OCI-LY7 (cell line): ENCODE measurements around the gene CRAMP1. TPM values are rescaled to one million over a fixed set of nuclear protein-coding genes. Genes with fewer than 3 reads are reported as not detected.

Experiments used
- BruUV-seq: library from RNA; stranded (reverse); fragments of 400-500 nt; replicated peaks from 2 replicates; lab custom pipeline; 2021; lab: Mats Ljungman, UMichigan
- CTCF ChIA-PET: fragments of 300-600 bp; sonication (Branson Sonifier 250); formaldehyde crosslinking; loops from one replicate; lab custom pipeline; 2022; ENCODE audit warnings: antibody characterized with exemption; ENCODE audit not compliant: unreplicated experiment; lab: Charles Lee
- POLR2A ChIA-PET: fragments of 300-600 bp; sonication (Branson Sonifier 250); formaldehyde crosslinking; loops from one replicate; lab custom pipeline; 2022; ENCODE audit warnings: antibody characterized with exemption; lab: Charles Lee
- DNase-seq: peaks from one replicate; pipeline ENCODE4 v3.0.0-alpha.2; 2015; ENCODE audit warnings: low spot score
- H2AFZ ChIP-seq: fragments of 200-600 bp; sonication (generic), shearing (Covaris generic); 2 replicates; pipeline ENCODE4 v1.6.1; 2014; ENCODE audit warnings: mild to moderate bottlenecking, antibody characterized with exemption, low read length, moderate library complexity
- H3K27ac ChIP-seq: fragments of 200-600 bp; sonication (generic); 2 replicates; pipeline ENCODE4 v1.5.1; 2014; ENCODE audit warnings: mixed run types, low read depth, mild to moderate bottlenecking, moderate library complexity, low read length, inconsistent platforms; ENCODE audit not compliant: poor library complexity, severe bottlenecking
- H3K36me3 ChIP-seq: fragments of 200-600 bp; sonication (generic); 2 replicates; pipeline ENCODE4 v1.6.1; 2014; ENCODE audit warnings: mild to moderate bottlenecking, antibody characterized with exemption, low read length, moderate library complexity, mixed read lengths; ENCODE audit not compliant: insufficient read depth
- H3K4me1 ChIP-seq: fragments of 200-600 bp; sonication (generic); 2 replicates; pipeline ENCODE4 v1.5.1; 2014; ENCODE audit warnings: mild to moderate bottlenecking, low read length; ENCODE audit not compliant: insufficient read depth, poor library complexity, severe bottlenecking
- H3K4me2 ChIP-seq: fragments of 200-600 bp; sonication (generic); 2 replicates; pipeline ENCODE4 v1.6.1; 2014; ENCODE audit warnings: mild to moderate bottlenecking, low read length
- H3K4me3 ChIP-seq: fragments of 200-600 bp; sonication (generic); 2 replicates; pipeline ENCODE4 v1.5.1; 2014; ENCODE audit warnings: mild to moderate bottlenecking, low read depth, low read length; ENCODE audit not compliant: poor library complexity, severe bottlenecking
- H3K79me2 ChIP-seq: fragments of 200-600 bp; sonication (generic); 2 replicates; pipeline ENCODE4 v1.6.1; 2016; ENCODE audit warnings: low read depth, mild to moderate bottlenecking, low read length, moderate library complexity, mixed read lengths; ENCODE audit not compliant: insufficient read depth
- H3K9me2 ChIP-seq: fragments of 200-600 bp; sonication (generic); 2 replicates; pipeline ENCODE4 v1.6.1; 2016; ENCODE audit warnings: mild to moderate bottlenecking, low read length, mixed read lengths; ENCODE audit not compliant: insufficient read depth
- H3K9me3 ChIP-seq: fragments of 200-600 bp; sonication (generic); 2 replicates; pipeline ENCODE4 v1.6.1; 2014; ENCODE audit warnings: mild to moderate bottlenecking, mixed run types, low read length, mixed read lengths
- H4K20me1 ChIP-seq: fragments of 200-600 bp; sonication (generic); 2 replicates; pipeline ENCODE4 v1.6.1; 2014; ENCODE audit warnings: mild to moderate bottlenecking, antibody characterized with exemption, low read length, moderate library complexity, mixed read lengths; ENCODE audit not compliant: insufficient read depth
- EZH2phosphoT487 ChIP-seq: fragments of 200-600 bp; sonication (generic); IDR thresholded peaks from 2 replicates; pipeline ENCODE4 v1.6.1; 2018; ENCODE audit warnings: low read depth, borderline replicate concordance, mild to moderate bottlenecking, mixed run types, antibody characterized with exemption, low read length, moderate library complexity, mixed read lengths
- intact Hi-C: fragments of 100-400 bp; cut with micrococcal nuclease; formaldehyde crosslinking; loops from one replicate; pipeline ENCODE4 v1.10.0; 2022; ENCODE audit not compliant: unreplicated experiment
- total RNA-seq, 2 experiments: library from RNA; depleted of rRNA in 1 of 2; stranded (reverse); fragments of >200 nt in 1 of 2; shearing (Covaris generic) in 1 of 2; gene quantifications; 2 replicates each; pipeline ENCODE4 v1.2.3, GENCODE V29; 2014 to 2022
- TF ChIP-seq, protein P1 (sequence below): fragments of 200-600 bp; sonication (generic); conservative IDR thresholded peaks from 2 replicates; pipeline ENCODE4 v1.5.1; 2014; ENCODE audit warnings: mild to moderate bottlenecking, antibody characterized with exemption, low read length, moderate library complexity, mixed read lengths

Gene CRAMP1
- total RNA-seq, 2 experiments from 2014 or later, result 10.5 to 33.6 TPM

- POLR2A ChIA-PET, result no interaction called here
- no TSS peak for BruUV-seq
- Histone ChIP-seq H2AFZ (no peak overlapping the region), H3K36me3 (peaks cover 93% of the 10 kb centered on the region), H3K27ac (no peak overlapping the region), H3K4me3 (no peak overlapping the region), H3K9me2 (no peaks in the 10 kb centered on the region), H3K4me2 (no peak overlapping the region), H4K20me1 (no peaks in the 10 kb centered on the region), H3K9me3 (no peaks in the 10 kb centered on the region), H3K79me2 (no peaks in the 10 kb centered on the region), H3K4me1 (no peaks in the 10 kb centered on the region)
- intact Hi-C loops, result no loop called here
- no peak for DNase-seq
- CTCF ChIA-PET, result no interaction called here
- TF ChIP-seq, protein P1, sequence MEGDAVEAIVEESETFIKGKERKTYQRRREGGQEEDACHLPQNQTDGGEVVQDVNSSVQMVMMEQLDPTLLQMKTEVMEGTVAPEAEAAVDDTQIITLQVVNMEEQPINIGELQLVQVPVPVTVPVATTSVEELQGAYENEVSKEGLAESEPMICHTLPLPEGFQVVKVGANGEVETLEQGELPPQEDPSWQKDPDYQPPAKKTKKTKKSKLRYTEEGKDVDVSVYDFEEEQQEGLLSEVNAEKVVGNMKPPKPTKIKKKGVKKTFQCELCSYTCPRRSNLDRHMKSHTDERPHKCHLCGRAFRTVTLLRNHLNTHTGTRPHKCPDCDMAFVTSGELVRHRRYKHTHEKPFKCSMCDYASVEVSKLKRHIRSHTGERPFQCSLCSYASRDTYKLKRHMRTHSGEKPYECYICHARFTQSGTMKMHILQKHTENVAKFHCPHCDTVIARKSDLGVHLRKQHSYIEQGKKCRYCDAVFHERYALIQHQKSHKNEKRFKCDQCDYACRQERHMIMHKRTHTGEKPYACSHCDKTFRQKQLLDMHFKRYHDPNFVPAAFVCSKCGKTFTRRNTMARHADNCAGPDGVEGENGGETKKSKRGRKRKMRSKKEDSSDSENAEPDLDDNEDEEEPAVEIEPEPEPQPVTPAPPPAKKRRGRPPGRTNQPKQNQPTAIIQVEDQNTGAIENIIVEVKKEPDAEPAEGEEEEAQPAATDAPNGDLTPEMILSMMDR, result no peak
- no peak for TF ChIP-seq EZH2phosphoT487
Observed at GRCh38 chr16:1667916-1668315, 55.8 kb downstream of the CRAMP1 start.

- Histone ChIP-seq H3K79me2 (no peaks in the 10 kb centered on the region), H3K9me2 (no peaks in the 10 kb centered on the region), H3K4me3 (no peak overlapping the region), H4K20me1 (no peaks in the 10 kb centered on the region), H3K36me3 (peaks cover 88% of the 10 kb centered on the region), H3K27ac (no peak overlapping the region), H3K4me1 (no peaks in the 10 kb centered on the region), H2AFZ (no peak overlapping the region), H3K4me2 (no peak overlapping the region), H3K9me3 (no peaks in the 10 kb centered on the region)
- POLR2A ChIA-PET, result no interaction called here
- CTCF ChIA-PET, result no interaction called here
- DNase-seq, result no peak
- no TSS peak for BruUV-seq
- intact Hi-C loops, result no loop called here
- TF ChIP-seq, protein P1, result no peak
- no peak for TF ChIP-seq EZH2phosphoT487
Observed at GRCh38 chr16:1668612-1669319, 56.6 kb downstream of the CRAMP1 start.

DNA sequence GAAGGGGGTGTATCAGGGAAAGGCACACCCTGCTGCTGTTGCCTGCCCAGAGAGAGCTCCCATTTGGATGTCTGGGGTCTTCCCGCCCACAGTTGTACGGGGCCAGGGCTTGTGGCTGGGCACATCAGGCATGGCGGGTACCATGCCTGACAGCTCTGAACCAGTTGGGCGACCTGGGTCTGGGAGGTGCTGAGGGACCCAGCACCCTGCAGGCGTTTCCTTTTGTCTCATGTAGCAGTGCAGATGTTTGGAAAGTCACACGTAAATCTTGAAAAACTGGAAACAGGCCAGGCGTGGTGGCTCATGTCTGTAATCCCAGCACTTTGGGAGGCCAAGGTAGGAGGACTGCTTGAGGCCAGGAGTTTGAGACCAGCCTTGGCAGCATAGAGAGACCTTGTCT lies 57.5 kb downstream of the CRAMP1 start:
- no peak for TF ChIP-seq EZH2phosphoT487
- TF ChIP-seq, protein P1, result no peak
- BruUV-seq, result no TSS peak
- no peaks in the 10 kb centered on the region for H3K4me1 ChIP-seq
- peaks cover 90% of the 10 kb centered on the region for H3K36me3 ChIP-seq
- no peaks in the 10 kb centered on the region for H3K9me3 ChIP-seq
- H3K79me2 ChIP-seq, result no peaks in the 10 kb centered on the region
- no peak overlapping the region for H2AFZ ChIP-seq
- CTCF ChIA-PET, result no interaction called here
- POLR2A ChIA-PET, result no interaction called here
- intact Hi-C loops, result no loop called here
- H3K4me3 ChIP-seq, result no peak overlapping the region
- no peaks in the 10 kb centered on the region for H3K9me2 ChIP-seq
- H3K27ac ChIP-seq, result no peak overlapping the region
- H3K4me2 ChIP-seq, result no peak overlapping the region
- H4K20me1 ChIP-seq, result no peaks in the 10 kb centered on the region
- DNase-seq, result no peak
